IMR-90 (cell line): Measurements from ENCODE around the gene ARMC5. TPM values are rescaled to one million over a fixed set of nuclear protein-coding genes. Genes with fewer than 3 reads are reported as not detected.

Experiments
- BHLHE40 ChIP-seq: fragments of 150-350 bp; IDR thresholded peaks from 2 replicates; pipeline ENCODE4 v1.6.1; 2016; ENCODE audit warnings: mild to moderate bottlenecking, low read depth, low read length
- CEBPB ChIP-seq: IDR thresholded peaks from 2 replicates; pipeline ENCODE4 v1.6.1; 2012; ENCODE audit warnings: low read depth, low read length, improper control_type of control experiment
- CHD1 ChIP-seq: IDR thresholded peaks from 2 replicates; pipeline ENCODE4 v1.6.1; 2012; ENCODE audit warnings: low read depth, low read length, improper control_type of control experiment
- MAFK ChIP-seq: IDR thresholded peaks from 2 replicates; pipeline ENCODE4 v1.6.1; 2012; ENCODE audit warnings: low read depth, low read length, improper control_type of control experiment
- MAZ ChIP-seq: IDR thresholded peaks from 2 replicates; pipeline ENCODE4 v1.6.1; 2012; ENCODE audit warnings: low read depth, mild to moderate bottlenecking, low read length, improper control_type of control experiment, moderate library complexity, borderline replicate concordance
- MXI1 ChIP-seq: IDR thresholded peaks from 2 replicates; pipeline ENCODE4 v1.6.1; 2012; ENCODE audit warnings: low read depth, mild to moderate bottlenecking, low read length, moderate library complexity, borderline replicate concordance
- POLR2A ChIP-seq: IDR thresholded peaks from 2 replicates; pipeline ENCODE4 v1.6.1; 2012; ENCODE audit warnings: mild to moderate bottlenecking, low read depth, low read length
- RFX5 ChIP-seq: IDR thresholded peaks from 2 replicates; pipeline ENCODE4 v1.8.0; 2012; ENCODE audit warnings: low read depth, mild to moderate bottlenecking, low read length, moderate library complexity
- polyA plus RNA-seq, 3 experiments: library from polyadenylated mRNA; depleted of rRNA; stranded (reverse); fragments of >200 nt; gene quantifications; 2 replicates each; pipeline ENCODE4 v1.2.3, GENCODE V29; 2012; ENCODE audit warnings: low replicate concordance in 1 of 3
- total RNA-seq: library from RNA; depleted of rRNA; stranded (reverse); fragments of >200 nt; gene quantifications from 2 replicates; pipeline ENCODE4 v1.2.3, GENCODE V29; 2012
- TF ChIP-seq, protein P1 (sequence below): fragments of 150-350 bp; IDR thresholded peaks from 2 replicates; pipeline ENCODE4 v1.6.1; 2016; ENCODE audit warnings: low read depth, mild to moderate bottlenecking, low read length, moderate library complexity, borderline replicate concordance

Gene ARMC5
- total and polyA plus RNA-seq, 2 of the 4 experiments (the other 2 are of a cell fraction), result 2.3 to 7.5 TPM

DNA sequence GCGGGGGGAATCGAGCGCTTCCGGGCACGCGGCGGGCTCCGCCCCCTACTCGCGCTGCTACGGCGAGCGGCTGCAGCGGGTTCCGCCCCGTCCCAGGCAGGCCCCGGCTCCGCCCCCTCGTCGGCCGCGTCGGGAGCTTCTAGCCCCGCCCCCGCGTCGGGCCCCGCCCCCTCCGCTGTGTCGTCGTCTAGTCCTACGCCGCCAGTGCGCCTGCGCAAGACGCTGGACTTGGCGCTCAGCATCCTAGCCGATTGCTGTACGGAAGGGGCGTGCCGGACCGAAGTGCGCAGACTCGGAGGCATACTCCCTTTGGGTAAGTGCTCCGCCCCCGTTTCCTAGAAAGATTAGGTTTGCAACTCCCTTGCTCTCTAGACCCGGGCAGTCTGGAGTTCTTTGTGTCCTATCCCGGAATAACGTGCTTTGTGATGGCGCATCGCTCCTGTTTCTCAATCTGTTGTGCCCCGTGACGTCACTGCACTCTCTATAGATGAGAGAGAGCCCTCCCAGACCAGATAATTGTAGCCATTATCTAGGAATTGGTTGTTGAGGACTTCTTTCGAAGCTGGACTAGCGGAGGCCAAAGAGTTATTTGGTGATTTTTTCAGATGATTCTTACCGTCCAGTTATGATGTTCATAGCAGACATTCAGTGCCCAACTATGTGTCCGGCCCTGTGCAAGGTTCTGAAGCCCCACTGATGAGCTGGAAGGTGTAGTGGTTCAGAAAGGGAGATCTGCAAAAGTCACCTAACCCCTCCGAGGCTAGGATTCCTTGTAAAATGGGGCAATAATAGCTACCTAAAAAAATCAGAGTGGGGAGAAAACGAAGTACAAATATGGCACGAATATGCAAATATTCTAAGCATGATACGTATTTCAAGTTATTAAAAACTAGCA lies 633 bp downstream of the ARMC5 start (continued):
- TF ChIP-seq, protein P1, sequence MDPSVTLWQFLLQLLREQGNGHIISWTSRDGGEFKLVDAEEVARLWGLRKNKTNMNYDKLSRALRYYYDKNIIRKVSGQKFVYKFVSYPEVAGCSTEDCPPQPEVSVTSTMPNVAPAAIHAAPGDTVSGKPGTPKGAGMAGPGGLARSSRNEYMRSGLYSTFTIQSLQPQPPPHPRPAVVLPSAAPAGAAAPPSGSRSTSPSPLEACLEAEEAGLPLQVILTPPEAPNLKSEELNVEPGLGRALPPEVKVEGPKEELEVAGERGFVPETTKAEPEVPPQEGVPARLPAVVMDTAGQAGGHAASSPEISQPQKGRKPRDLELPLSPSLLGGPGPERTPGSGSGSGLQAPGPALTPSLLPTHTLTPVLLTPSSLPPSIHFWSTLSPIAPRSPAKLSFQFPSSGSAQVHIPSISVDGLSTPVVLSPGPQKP, result no peak
- TF ChIP-seq MXI1 (no peak), CEBPB (peak; percentile 87), CHD1 (no peak), BHLHE40 (peak; percentile 20; the same call in 1 of the 2 replicates), MAFK (no peak), POLR2A (no peak), MAZ (peak; percentile 39; the same call in 1 of the 2 replicates), RFX5 (no peak)
